K562 (cell line): ENCODE measurements around the gene FMOD. TPM values are rescaled to one million over a fixed set of nuclear protein-coding genes. Genes with fewer than 3 reads are reported as not detected.

Experiments
- DNMT1 ChIP-seq: fragments of 450-650 bp; IDR thresholded peaks from 2 replicates; pipeline ENCODE4 v1.6.1; 2016; ENCODE audit warnings: antibody characterized with exemption, mild to moderate bottlenecking
- PML ChIP-seq: IDR thresholded peaks from 2 replicates; pipeline ENCODE4 v1.6.1; 2012; ENCODE audit warnings: low read length, inconsistent platforms
- YY1 ChIP-seq, 3 experiments: IDR thresholded peaks; 2 replicates each; pipeline ENCODE4 v1.6.1; 2011; ENCODE audit warnings: low read length in 2 of 3, mild to moderate bottlenecking in 2 of 3, moderate library complexity in 2 of 3, borderline replicate concordance in 1 of 3, control low read depth in 1 of 3, low read depth in 1 of 3; ENCODE audit not compliant: insufficient read depth in 3 of 3, insufficient replicate concordance in 2 of 3, control insufficient read depth in 1 of 3, insufficient read length in 1 of 3; ENCODE audit errors: extremely low read depth in 1 of 3
- polyA plus RNA-seq, 8 experiments: library from polyadenylated mRNA; depleted of rRNA in 4 of 8; stranded (reverse) in 5 of 8; unstranded in 3 of 8; fragments of >200 nt; fragmentation: Nextera tagmentation in 2 of 8; fragmentation: Illumina TruSeq in 1 of 8; extraction: Ambion mirVana in 2 of 8; extraction: Trizol in 1 of 8; gene quantifications; 2 replicates each; pipeline versions ENCODE4 v1.2.1 to v1.2.3, GENCODE V29; 2011 to 2014; ENCODE audit warnings: inconsistent platforms in 1 of 8, missing spikeins in 1 of 8
- total RNA-seq, 7 experiments: library from RNA; depleted of rRNA in 6 of 7; stranded (reverse); fragments of >200 nt in 6 of 7; fragmentation: Illumina TruSeq in 2 of 7; extraction: Trizol in 2 of 7; gene quantifications; 2 replicates each; pipeline versions ENCODE4 v1.2.1 to v1.2.3, GENCODE V29; 2011 to 2021; ENCODE audit warnings: low replicate concordance in 1 of 7
- TF ChIP-seq, protein P1 (sequence below): sonication (generic); IDR thresholded peaks from 2 replicates; pipeline ENCODE4 v1.6.1; 2016
- TF ChIP-seq, protein P2 (sequence below): sonication (generic); formaldehyde crosslinking; IDR thresholded peaks from 2 replicates; pipeline ENCODE4 v1.8.1; 2023; ENCODE audit warnings: mild to moderate bottlenecking, missing genetic modification reagents, moderate library complexity

The FMOD gene
- total and polyA plus RNA-seq, 9 of the 15 experiments (the other 6 are each of a cell fraction or from before 2014, with no cell fraction given) = 0.03 to 0.13 (median 0.03) TPM; not detected in 6

DNA sequence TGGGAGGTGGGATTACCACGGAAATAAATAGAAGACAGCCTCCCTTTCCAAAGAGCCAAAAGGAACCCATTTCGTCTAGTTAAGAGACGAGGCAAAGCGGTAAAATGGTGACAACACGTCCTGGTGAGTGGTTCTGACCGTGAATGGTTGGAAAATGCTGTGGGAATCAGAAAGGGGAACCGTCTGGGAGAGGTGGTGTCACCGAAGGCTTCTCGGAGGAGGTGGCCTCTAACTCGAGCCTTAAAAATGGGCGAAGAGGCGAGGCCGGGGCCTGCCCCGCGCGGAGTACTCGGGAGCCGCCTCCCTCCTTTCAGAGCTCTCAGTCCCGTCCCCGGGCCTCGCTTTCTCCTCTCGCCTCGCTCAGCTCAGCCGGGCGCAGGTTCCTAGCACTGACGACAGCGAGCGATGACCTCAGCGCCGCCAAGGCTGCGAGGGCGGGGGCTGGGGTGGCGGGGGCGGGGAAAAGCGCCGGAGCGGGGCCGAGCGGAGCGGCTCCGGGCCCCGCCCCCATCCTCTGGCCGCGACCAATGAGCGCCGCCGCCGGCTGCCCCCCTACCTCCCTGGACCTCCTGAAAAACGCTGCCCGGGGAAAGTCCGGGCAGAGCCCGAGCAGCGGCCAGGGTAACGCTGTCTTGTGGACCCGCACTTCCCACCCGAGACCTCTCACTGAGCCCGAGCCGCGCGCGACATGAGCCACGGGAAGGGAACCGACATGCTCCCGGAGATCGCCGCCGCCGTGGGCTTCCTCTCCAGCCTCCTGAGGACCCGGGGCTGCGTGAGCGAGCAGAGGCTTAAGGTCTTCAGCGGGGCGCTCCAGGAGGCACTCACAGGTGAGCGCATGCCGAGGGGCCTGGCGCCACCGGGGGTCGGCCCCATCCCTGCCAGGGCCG, 45.8 kb downstream of the FMOD start, which contains the start of gene BTG2 (continued):
- TF ChIP-seq, protein P1, sequence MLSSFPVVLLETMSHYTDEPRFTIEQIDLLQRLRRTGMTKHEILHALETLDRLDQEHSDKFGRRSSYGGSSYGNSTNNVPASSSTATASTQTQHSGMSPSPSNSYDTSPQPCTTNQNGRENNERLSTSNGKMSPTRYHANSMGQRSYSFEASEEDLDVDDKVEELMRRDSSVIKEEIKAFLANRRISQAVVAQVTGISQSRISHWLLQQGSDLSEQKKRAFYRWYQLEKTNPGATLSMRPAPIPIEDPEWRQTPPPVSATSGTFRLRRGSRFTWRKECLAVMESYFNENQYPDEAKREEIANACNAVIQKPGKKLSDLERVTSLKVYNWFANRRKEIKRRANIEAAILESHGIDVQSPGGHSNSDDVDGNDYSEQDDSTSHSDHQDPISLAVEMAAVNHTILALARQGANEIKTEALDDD = 0 out of 2 replicates have a peak, but pooled peaks have one; percentile 20
- TF ChIP-seq PML (peak; percentile 49), YY1 (IDR thresholded peaks at IDR 0.05; ENCODE audit: borderline replicate concordance in 1 of 3, control insufficient read depth in 1 of 3, extremely low read depth in 1 of 3, insufficient read depth in 3 of 3, insufficient read length in 1 of 3, insufficient replicate concordance in 2 of 3, low read depth in 1 of 3, low read length in 2 of 3) (peak in 2 of 3 experiments; percentile 65 to 67), DNMT1 (no peak)
- TF ChIP-seq, protein P2, sequence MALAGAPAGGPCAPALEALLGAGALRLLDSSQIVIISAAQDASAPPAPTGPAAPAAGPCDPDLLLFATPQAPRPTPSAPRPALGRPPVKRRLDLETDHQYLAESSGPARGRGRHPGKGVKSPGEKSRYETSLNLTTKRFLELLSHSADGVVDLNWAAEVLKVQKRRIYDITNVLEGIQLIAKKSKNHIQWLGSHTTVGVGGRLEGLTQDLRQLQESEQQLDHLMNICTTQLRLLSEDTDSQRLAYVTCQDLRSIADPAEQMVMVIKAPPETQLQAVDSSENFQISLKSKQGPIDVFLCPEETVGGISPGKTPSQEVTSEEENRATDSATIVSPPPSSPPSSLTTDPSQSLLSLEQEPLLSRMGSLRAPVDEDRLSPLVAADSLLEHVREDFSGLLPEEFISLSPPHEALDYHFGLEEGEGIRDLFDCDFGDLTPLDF = peak; percentile 33; the same call in 1 of the 2 replicates
